Left renal pelvis (tissue), 4 donors: ENCODE data around the gene OR2F1. TPM values are rescaled to one million over a fixed set of nuclear protein-coding genes. Genes with fewer than 3 reads are reported as not detected.

ENCODE experiments used
- DNase-seq, 4 donors: peaks; one replicate each; pipeline ENCODE4 v3.0.0-alpha.2; 2013; ENCODE audit warnings: low read depth in 4 of 4, low spot score in 3 of 4
- polyA plus RNA-seq, 4 donors: library from polyadenylated mRNA; unstranded; fragments of 120-200 nt; gene quantifications; one replicate each; pipeline ENCODE4 v1.2.1, GENCODE V29; 2013; ENCODE audit not compliant: insufficient read length in 4 of 4

Gene OR2F1
- polyA plus RNA-seq, 4 donors: 0.15 to 0.18 TPM; not detected in 2

- DNase-seq: no peak
Measured at GRCh38 chr7:143948733-143949132, 5.9 kb upstream of the OR2F1 start.

- DNase-seq: no peak
Measured at GRCh38 chr7:143953421-143953820, 1.2 kb upstream of the OR2F1 start.

GRCh38 chr7:143954135-143954534 is 509 bp upstream of the OR2F1 start:
- DNase-seq: no peak

GRCh38 chr7:143958781-143959180 is 4.1 kb downstream of the OR2F1 start:
- DNase-seq: no peak

GRCh38 chr7:143960813-143961610 is 6.4 kb downstream of the OR2F1 start:
- DNase-seq: no peak

- no peak for DNase-seq
Measured at GRCh38 chr7:143965280-143965679, 10.6 kb downstream of the OR2F1 start.

- no peak for DNase-seq
Measured at GRCh38 chr7:143967398-143967797, 12.8 kb downstream of the OR2F1 start.

- DNase-seq: no peak
Measured at GRCh38 chr7:143973870-143974416, 19.3 kb downstream of the OR2F1 start.

- no peak for DNase-seq
Measured at GRCh38 chr7:143974459-143974858, 19.8 kb downstream of the OR2F1 start.

GRCh38 chr7:143975617-143976016 is 21.0 kb downstream of the OR2F1 start:
- no peak for DNase-seq

GRCh38 chr7:143978585-143978984 is 23.9 kb downstream of the OR2F1 start:
- no peak for DNase-seq

GRCh38 chr7:143979359-143979758 is 24.7 kb downstream of the OR2F1 start:
- no peak for DNase-seq

GRCh38 chr7:143979998-143980397 is 25.4 kb downstream of the OR2F1 start:
- no peak for DNase-seq

GRCh38 chr7:143980746-143981510 is 26.3 kb downstream of the OR2F1 start:
- DNase-seq: no peak

- DNase-seq: no peak
Measured at GRCh38 chr7:143983960-143984359, 29.3 kb downstream of the OR2F1 start.

- no peak for DNase-seq
Measured at GRCh38 chr7:143987513-143987912, 32.9 kb downstream of the OR2F1 start.

GRCh38 chr7:143988976-143989745 is 34.5 kb downstream of the OR2F1 start:
- DNase-seq: no peak

GRCh38 chr7:143992670-143993069 is 38.0 kb downstream of the OR2F1 start:
- no peak for DNase-seq

GRCh38 chr7:143993924-143994323 is 39.3 kb downstream of the OR2F1 start:
- no peak for DNase-seq

- DNase-seq: no peak
Measured at GRCh38 chr7:144000020-144000419, 45.4 kb downstream of the OR2F1 start, which contains the start of gene OR6B1. TSS of gene OR6B1 (plus strand) at chr7:144000320. CDS start at chr7:144003997, 3,677 bp downstream.

- DNase-seq: no peak
Measured at GRCh38 chr7:144001543-144001942, 46.9 kb downstream of the OR2F1 start.
